T-helper 22 cell (primary cell): ENCODE measurements around the gene SMCO3.

Source experiments
- DNase-seq: peaks from one replicate; pipeline ENCODE4 v3.0.0-alpha.2; 2020; ENCODE audit warnings: low read depth

The SMCO3 gene

DNA sequence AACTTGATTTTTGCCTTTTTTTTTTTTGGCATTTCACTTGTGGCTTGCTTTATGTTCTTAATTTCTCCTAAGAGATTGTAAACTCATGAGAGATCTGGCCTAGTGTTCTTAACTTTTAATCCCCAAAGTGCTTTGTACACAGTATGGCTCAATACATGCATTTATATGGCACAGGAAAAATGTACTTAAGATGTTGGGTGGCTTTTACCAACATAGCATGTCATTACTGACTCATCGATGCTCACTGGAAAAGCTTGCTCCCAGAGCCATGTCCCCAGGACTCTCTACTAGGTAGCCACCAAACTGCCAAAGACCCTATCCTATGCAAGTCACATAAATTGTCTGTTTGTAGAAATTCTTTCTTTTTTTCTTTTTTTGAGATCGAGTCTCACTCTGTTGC lies 13.1 kb upstream of the SMCO3 start:
- DNase-seq: no peak

DNA sequence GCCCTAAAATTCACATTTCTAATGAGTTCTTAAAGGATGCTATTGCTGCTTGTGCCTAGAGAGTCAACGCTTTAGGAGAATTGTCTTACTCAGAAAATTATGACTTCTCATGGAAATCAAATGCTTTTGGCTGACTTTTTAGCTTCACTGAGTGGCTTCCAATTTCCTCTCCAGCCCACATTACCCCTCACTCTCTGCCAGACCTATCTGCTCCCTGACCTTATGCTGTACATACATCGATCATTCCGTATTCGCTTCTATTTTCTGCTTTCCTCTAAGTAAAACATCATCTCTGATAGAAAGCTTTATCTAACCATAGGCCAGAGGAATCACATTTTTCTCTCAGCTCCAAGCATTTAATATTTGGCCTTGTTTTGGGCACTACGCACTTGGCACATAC lies 12.5 kb upstream of the SMCO3 start:
- DNase-seq: no peak

DNA sequence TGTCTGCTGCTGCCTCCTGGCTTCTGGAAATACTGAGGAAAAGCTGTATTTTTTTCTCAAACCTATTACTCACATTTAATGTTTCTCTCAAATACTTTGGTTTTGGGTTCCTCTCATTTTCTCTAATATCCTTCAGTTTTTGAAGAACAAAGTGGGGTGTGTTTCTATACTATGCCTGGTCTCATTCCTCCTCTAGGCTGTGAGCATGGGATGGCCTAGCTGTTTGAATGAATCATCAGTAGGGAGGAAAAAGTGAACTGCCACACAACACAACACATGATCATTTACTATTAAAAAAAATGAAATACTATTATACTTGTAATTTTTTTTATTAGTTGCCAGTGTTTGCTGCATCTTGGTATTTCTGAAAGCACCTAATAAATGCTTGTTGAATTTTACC lies 11.3 kb upstream of the SMCO3 start:
- no peak for DNase-seq

DNA sequence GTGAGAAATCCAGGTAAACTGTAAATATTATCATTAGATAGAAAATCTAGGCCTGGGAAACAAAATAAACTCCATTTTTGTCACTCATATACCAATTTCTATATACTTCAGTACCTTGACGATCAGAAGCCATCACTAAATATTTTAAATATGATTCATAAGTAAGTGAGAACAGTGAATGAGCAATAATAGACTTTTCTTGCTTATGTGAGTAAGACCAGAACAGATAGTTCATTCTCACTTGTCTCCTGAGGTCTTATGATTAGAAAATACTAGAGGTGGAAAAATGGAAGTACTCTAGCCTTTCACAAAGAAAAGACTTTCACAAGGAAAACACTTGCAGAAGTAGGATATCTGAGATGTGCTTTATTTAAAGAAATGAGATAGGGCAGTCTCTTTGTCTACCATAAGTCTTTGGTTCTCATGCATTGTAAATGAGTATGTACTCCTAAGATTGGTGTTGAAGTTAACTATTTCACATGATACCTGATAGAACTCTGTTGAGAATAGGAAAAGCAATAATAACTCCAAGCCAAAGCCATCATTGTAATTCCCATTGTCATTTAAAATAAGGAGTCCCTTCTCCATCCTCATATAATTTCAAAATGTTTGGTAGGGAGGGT lies 10.1 kb upstream of the SMCO3 start:
- no peak for DNase-seq

DNA sequence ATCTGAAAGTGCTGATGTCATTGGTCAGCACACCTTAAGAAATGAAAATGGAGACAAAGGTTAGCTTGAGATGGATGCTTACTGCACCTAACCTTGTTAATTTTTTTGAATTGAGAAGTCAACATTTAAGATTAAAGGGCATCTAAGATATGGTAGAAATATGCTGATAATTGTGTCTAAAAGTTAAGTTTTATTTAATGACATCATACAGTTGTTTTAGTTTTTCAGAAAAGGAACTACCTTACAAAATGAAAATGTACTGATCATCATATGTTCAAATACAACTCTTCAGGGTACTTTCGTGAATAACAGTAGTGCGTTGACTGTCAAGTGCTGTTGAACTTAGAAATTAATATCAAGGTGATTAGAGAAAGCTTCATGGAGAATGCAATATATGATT lies 2.5 kb downstream of the SMCO3 start:
- DNase-seq: no peak

DNA sequence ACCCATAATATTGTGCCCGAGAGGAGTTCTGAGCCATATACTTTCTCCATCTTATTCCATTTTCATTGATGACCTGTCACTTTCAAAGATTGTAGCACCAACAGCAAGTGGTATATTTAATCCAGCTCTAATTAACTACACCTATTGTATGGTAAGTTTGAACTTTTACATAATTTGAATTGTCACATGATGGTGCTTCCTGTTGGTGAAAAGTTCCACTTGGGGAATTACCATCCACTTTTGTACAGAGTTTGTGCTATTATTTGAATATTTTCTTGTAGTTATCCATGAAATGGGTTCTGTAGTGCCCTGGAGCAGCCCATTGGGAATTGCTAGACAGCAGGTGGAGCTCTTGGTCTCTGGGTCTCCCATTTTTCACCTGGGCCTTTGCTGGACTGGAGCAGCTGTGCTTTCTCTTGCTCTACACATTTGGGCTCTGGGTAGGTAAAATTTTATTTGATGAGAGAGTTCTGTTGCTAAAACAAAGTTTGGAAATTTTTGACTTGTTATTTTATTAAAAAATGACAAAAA lies 3.0 kb downstream of the SMCO3 start:
- no peak for DNase-seq

DNA sequence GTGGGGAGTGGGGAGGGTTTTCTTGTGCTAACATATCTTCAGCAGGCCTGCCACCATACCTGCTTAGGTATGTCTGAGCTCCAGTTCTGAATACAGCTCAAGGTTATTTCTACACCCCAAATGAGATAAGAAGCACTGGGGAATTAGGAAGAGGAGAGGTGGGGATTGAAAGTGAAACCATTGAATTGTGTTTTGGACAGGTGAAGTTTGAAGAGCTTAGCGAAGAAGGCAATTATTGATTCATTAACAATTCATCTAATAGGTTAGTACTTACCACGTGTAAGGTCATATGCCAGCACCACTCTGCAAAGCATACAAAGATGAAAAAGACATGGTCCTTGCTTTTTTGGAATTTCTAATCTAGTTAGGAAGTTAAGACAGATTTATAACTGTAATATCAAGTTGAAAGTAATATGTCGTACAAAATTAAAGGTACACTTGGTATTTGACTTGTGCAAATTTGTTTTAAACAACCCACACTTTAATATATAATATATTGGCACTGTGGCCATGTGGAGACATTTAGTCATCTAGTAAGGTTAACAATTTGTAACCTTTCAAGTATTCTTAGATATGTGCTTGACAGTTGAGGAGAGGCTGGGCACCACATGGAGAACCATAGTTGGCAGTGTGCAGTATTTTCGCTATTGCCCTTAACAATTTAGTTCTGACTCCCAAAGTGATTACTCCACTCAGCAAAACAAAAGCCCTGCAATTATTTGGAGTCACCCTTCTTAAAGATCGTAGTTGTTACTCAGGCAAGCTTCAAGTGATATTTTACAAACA lies 3.6 kb downstream of the SMCO3 start:
- no peak for DNase-seq

DNA sequence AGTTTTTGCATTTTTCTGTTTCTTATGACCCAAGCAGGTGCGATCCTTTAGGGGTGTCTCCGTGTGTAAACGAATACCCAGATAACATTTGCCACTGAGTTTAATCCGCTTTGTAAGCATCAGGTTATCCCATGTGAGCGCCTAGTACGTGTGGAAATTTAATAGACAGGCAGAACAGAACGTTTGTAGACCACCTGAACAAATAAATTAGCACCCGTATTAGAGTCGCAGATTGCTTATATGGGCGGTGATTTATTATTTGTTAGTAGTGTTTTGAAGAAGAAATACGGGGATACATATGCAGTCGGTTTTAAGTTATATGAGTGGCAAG lies 10.2 kb downstream of the SMCO3 start:
- DNase-seq: no peak

DNA sequence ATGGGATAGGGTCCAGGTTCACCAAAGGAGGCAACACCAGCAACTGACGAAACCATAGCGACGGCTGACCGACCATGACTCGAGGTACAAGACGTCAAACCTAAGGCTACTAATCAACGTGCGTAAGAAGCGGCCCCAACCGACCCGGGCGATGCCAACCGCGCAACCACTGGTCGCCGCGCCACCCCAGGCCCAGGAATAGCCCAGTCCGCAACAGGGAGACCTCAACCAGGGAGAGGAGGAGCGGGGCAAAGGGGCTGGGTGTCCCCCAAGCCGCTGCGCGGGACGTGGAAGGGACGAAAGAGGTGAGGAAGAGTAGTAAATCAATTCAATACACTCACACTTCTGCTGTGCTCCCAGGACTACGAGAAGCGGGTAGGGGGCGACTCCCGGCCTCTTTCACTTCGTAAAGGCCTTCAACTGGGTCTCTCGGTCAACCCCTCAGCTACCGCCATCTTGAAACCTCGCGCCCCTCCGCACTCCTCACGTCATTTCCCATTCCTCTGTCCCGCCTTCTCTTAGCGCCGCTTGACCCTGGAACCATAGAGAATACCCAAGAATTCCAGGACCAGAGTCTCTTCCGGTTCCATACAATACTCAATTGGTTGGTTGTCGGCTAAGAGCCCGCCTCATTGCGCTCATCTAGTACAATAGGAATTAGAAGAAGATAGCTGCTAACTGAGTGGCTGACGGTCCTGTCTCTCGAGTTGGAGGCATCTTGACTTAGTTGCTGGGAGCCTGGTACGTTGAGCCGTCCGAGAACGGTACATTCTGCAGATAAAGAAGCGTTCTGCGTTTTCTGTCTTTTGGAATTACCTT lies 10.8 kb downstream of the SMCO3 start, which contains the start of the genes C12orf60 and WBP11:
Gene C12orf60 (plus strand): TSS at position 660 of the 819 bp plus-strand sequence. CDS start 19,266 bp downstream, outside the sequence.
Gene WBP11 (minus strand): TSS at position 468 of the 819 bp plus-strand sequence. CDS start 2,095 bp downstream, outside the sequence.
- peak; percentile 85 for DNase-seq

DNA sequence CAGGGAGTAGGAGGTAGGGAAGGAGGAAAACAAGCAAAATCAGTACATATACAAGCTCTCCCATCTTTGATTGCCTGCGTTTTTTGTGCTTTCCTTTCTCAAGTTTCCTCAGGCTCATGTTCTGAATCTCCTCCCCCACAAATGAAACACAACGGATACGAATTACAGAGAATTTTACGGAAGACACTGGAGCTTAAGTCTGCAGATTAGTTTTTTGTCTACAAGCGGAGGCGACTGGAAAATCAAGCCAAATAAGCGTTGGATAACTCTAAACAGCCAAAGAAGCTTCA lies 11.3 kb downstream of the SMCO3 start:
- no peak for DNase-seq

DNA sequence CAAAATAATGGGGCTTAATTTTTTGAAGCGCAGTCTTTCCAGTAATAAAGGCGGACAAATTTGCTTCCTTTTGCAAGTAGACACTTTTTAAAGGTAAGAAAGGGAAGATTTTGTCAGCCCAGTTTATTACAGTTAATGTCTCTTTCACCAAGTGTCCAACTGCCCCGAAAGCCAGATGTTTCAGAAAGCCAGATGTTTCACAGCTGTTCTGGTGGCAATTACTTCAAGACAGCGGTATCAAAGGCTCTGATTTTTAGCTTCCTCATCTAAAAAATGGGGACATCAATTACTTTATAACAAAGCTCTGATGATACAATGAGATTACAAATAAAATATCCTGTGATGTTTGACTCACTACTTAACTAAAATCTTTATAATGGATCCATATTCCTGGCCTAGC lies 11.7 kb downstream of the SMCO3 start:
- no peak for DNase-seq

DNA sequence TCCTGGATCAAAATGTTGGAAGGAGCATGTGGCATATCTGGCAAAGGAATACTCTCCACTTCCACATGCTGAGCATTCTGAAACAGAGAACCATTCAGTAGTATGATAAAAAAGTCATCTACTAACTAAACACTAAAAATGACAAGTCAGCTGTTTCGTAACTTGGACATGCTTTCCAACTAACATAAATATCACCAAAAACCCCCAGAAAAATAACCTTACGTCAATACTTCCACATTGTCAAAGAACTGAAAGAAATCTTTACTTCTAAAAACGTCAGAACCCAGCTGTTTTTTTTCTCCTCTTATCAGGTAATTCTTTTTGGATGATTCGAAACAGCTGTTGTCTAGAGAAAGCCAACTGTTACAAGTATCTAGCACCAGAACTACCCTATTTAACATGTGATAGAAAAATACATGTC lies 18.9 kb downstream of the SMCO3 start:
- no peak for DNase-seq

DNA sequence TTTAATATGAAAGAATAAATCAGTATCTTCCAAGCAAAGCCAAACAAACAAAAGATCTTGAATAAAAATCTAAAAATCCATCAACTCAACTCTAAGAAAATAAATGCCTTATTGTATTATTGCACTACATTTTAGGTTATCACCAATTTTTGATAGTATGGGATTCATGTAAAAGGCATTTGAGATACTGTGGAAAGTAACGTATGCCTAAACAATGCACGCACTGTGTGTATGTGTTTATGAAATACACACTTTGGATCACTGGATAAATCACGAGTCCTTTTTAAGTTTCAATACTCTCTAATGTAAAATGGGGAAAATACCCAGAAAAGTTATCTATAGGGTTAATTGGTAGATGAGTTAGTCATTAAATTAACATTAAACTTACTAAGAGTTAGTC lies 28.4 kb downstream of the SMCO3 start:
- no peak for DNase-seq

DNA sequence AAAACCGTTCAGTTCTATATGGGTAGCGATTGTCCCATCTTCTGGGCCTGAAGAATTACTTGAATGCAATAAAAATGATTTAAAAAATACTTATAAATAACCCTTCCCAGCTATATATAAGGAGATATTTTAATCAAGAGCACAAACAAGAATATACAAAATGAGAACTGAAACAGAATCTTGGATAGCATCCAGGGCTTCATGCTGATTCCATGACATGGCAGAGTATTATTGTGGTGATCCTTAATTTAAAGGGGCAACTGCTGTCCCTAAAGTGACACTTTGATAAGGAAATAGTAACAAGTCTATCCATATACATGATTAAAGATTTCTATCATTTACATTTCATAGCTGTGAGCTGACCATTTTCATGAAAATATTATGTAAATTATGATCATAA lies 29.5 kb downstream of the SMCO3 start:
- no peak for DNase-seq

DNA sequence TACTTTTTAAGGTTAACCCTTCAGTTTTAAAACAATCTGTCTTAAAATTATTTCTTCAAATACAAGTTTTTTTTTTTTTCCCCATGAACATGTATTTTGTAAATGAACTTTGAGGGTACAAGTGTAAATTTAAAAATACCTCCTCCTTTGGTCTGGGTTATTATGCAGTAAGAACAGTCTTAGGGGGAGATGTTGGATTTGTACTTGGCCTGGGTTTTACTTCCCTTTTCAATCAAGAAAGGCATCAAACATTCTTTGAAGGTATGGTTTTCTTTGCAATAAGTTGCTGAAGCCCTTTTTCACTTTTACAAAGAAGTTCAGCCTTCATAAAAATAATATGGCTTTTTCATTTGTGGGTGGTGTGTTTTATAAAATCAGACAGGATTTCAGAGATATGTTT lies 31.2 kb downstream of the SMCO3 start:
- DNase-seq: no peak

DNA sequence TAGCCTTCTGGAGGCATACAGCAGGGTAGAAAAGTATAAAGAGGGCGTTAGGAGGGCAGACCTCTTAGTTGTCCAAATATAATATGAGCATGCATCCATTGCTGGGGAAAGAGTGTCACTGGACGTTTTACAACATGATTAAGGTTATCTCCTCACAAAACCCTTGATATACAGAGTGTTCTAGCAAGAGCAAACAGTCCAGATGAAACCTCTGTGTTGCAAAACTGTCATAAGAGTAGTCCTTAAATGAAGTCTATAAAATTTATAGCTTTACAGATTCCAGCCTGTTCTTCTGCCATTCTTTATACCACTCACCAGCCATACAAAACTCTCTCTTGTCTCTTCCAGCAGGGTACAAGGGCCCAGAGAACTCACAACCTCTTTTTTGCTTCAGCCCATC lies 32.4 kb downstream of the SMCO3 start:
- DNase-seq: no peak

DNA sequence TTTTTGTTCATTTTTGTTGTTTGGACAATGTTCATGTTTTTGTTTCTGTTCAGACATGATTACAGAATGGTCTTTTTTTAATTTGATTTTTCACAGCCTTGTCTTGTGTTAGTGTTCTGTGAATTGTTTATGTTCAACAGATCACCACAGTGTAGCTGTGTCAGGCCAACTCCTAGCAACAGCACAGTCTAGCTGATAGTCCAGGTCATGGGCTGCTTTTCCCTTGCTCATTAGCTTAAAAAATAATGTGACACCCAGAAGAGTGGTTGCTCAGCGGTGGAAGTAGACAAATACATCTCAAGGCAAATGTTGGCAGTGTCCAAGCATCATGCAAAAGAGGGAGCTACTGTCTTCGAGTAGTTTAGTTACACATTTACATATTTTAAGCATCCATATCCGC lies 33.1 kb downstream of the SMCO3 start:
- no peak for DNase-seq

DNA sequence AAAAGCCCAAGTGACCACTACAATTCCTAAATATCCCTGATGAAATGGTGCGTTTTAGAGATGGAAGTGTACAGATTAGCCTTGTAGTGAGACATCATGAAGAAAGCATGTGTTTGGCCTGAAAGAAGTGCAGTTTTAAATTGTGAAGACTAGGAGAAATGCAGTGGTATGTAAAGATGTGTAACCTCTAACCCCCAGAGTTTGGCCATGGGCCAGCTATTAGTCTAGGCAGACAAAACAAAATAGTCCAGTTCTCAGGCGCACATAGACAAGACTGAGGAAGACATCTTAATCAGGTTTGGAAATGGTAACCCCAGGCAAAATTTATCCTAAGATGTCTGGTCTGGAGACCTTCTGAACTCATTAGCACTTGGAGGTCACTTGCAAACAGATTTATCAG lies 34.1 kb downstream of the SMCO3 start:
- no peak for DNase-seq

DNA sequence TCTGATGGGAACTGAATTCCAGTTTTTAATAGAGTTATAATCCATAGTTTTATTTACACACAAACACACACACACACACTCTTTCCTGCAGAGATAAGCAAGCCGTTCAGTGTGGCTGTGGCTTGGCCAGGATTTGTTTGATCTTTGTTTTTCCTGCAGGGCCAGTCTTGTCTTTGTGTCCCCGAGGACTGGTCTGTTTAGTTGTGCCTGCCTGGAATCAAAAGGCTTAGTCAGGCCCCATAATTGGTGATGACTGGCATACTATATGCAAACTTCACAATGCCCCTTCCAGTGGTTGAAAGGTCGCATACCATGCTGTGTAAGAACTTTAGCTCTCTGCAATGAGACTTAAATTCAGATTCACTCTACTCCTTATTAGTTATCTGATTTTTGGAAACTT lies 36.7 kb downstream of the SMCO3 start:
- DNase-seq: no peak

DNA sequence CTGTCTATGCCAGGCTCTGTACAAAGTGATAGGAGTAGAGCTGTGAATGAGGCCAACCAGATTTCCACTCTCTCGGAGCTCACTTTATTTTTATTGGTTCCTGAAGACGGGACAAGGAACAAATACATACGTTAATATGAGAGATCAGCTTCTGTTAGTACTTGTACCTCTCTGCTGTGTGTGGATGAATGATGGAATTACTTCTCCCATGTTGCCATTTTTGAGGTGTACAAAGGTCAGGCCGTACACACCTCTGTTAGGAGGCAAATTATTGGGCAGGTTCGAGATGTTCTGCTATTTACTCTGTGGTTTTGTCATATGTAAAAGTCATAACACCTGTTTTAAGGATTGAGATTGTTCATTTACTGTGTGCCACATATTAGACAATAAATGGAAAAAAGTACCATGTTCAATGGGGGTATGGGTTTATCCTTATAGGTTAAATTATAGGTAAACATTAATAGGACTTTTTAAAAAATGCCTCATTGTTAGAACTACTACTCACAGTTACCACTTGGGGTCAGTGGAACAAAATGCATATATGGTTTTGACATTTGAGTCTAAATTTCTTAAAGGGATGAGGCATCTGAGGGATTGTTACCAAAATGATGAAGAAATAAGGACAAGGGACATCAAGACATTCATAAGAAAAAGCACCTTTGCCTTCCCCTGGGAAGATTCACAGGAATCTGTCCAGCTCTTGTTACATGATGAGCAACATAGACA lies 37.6 kb downstream of the SMCO3 start:
- DNase-seq: no peak

DNA sequence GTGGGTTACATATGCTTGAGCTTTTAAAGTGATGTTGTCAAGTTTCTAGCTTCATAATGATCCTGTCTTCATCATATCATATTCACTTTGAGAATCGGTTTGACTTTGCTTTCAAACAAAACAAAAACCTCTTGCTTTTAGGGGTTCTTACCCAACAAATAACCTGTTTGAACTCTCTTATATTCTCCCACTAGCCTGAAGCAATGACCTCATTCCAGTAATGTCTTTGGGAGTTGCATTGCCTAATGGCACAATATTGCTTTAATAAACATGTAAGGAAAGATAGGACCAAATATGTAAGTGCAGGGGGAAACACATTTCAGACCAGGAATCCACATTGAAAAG lies 38.4 kb downstream of the SMCO3 start:
- DNase-seq: no peak

DNA sequence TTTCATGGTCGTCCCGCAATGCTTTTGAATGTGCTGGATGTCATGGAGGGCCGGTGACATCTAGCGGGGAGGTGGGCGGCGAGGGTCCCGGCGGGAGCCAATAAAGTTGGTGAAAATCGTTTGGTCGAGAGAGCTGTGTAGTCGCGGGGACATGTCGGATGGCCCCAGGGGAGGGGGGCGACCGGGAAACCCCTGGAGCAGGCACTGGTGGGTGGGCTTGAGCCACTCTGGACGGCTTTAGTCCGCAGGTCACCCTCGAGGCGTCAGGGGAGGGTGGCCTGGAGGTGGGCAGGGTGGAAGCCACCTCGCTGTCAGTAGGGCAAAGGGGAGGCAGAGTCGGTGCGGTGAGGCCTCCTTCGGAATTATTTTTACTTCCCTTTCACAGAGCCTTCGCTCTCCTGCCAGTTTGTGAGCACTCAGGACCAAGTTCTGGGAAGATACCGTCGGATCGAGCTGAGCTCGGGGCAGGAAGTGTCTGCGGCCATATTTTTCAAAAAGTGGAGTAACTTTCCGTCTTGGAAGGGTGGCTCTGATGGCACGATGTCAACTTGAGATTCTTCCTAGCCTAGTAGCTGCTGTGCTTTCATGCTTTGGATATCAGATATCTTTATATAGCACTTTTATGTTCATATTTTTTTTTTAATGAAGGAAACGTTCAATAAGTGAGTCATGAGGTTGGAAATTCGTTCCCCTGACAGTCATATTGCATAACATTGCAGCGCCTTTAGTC lies 38.9 kb downstream of the SMCO3 start:
- DNase-seq: no peak
